Activated naive CD4-positive, alpha-beta T cell treated with anti-CD3 and anti-CD28 coated beads, Interleukin-2, amount 50 U/mL, for 72 hours (primary cell): ENCODE results near the gene RNF175. TPM values are rescaled to one million over a fixed set of nuclear protein-coding genes. Genes with fewer than 3 reads are reported as not detected.
A peak's percentile ranks its signal among the peaks of the same experiment; 100 is the strongest.

Source experiments
- ATAC-seq, 2 donors: fragments of 150-1000 bp; cut with Tn5 transposase; 2 replicates each; pipeline ENCODE4 v1.10.0; 2021; ENCODE audit warnings: mild to moderate bottlenecking in 2 of 2, moderate library complexity in 2 of 2
- DNase-seq, 2 donors: peaks; one replicate each; pipeline ENCODE4 v3.0.0; 2021 to 2022; ENCODE audit warnings: low spot score in 2 of 2
- H3K27ac Mint-ChIP-seq, 2 donors: one replicate each; pipeline ENCODE4 v1.8.0; 2022; ENCODE audit warnings: mild to moderate bottlenecking in 2 of 2, mixed read lengths in 2 of 2
- H3K36me3 Mint-ChIP-seq, 2 donors: one replicate each; pipeline ENCODE4 v1.8.0; 2022; ENCODE audit warnings: mixed read lengths in 2 of 2
- H3K9me3 Mint-ChIP-seq, 2 donors: one replicate each; pipeline ENCODE4 v1.8.0; 2022; ENCODE audit warnings: mixed read lengths in 2 of 2
- total RNA-seq, 2 donors: library from RNA; stranded (reverse); gene quantifications; one replicate each; pipeline ENCODE4 v1.2.3, GENCODE V29; 2022

The RNF175 gene
- total RNA-seq, 2 donors from 2014 or later, result 0.91 to 1.1 TPM

DNA sequence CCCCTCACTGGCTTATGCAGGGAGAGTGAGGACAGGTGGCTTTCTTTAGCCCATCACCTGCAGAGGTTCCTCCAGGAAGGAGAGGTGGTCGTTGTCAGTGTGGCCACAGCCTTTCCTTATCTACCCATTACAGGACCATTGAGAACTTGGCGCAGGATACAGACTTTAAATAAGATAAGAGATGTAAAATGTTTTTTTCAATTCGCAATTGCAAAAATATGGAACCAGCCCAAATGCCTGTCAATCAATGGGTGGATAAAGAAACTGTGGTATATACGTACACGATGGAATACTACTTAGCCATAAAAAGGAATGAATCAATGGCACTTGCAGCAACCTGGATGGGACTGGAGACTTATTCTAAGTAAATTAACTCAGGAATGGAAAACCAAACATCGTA is 6.9 kb upstream of the RNF175 start:
- no peak for ATAC-seq
- no peak overlapping the region for H3K27ac Mint-ChIP-seq
- H3K9me3 Mint-ChIP-seq, result peaks cover 0 to 2% of the 10 kb centered on the region in 2 donors
- H3K36me3 Mint-ChIP-seq, result peaks cover 0 to 1% of the 10 kb centered on the region in 2 donors
- no peak for DNase-seq

DNA sequence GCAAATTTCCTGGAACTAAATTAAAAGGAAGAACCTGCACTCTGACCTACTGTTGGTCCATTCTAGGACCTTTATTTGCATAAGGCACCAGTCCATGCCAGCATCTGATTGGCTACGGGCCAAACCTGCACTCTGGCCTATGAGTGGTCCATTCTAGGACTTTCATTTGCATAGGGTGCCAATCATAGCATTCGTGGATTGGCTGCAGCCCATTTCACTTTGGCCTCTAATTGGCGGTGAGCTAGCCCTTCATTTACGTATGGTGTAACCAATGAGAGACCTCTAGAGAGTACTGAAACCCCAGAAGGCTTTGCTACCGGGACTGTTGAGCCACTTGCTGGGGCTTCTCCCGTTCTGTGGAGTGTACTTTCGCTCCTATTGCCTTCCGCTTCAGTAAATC is 6.1 kb upstream of the RNF175 start:
- no peaks in the 10 kb centered on the region for H3K9me3 Mint-ChIP-seq
- no peaks in the 10 kb centered on the region for H3K36me3 Mint-ChIP-seq
- ATAC-seq, result no peak

DNA sequence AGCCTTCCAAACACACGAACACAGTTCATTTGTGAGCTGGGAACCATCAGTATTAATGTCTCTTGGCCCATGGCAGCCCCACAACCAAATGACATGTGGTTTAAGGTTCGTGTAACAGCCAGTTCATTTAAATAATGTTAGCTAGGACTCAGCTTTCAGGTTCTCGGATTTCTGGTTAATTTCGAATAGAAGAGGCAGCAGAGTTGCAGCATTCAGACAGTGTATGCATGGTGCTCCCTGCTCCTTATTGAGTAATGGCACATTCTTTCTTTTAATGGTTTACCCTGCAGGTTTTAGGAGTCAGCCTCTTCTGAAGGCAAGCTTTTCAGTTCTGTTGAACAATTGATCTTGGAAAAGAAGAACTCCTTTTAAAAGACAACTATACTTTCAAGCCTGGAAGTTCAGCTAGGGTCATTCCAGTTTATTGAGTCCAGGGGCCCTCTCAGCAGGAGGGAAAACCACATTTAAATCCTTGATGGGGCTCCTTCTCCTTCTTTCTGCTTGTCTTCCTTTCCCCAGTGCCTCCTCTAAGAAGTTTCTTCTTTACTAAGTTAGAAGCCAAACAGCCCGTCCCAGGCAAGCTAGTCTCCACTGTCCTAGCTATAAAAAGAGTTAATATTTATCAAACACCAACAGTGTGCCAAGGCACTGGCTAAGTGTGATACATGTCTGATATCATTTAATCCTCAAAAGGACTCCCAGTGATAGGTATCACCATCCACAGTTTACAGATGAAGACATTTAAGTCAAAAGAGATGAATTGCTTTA is 5.0 kb upstream of the RNF175 start:
- DNase-seq (no peak), ATAC-seq (no peak)
- Mint-ChIP-seq H3K27ac (no peak overlapping the region), H3K9me3 (no peaks in the 10 kb centered on the region), H3K36me3 (no peaks in the 10 kb centered on the region)

More for the DNA sequence above, 6.1 kb upstream of the RNF175 start:
- H3K27ac Mint-ChIP-seq, result no peak overlapping the region
- DNase-seq, result no peak

DNA sequence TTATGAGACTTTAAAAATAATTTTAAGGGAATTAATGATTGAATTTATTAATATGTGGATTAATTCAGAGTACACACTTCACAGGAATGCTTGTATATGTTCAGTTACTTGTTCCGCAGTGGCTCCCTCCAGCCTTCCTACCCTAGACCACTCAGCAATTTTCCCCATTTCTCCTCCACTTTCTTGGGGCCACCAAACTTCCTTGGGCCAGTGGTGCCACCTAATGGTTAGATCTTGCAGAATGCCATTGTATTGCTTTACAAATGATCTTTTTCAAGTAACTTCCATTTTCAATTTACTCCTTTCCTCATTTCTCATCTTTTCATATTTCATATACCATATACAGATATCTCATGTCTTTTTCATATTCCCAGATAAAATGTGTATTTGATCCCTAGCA is 3.6 kb upstream of the RNF175 start:
- Mint-ChIP-seq H3K36me3 (no peaks in the 10 kb centered on the region), H3K27ac (no peak overlapping the region), H3K9me3 (no peaks in the 10 kb centered on the region)
- DNase-seq (no peak), ATAC-seq (no peak)

DNA sequence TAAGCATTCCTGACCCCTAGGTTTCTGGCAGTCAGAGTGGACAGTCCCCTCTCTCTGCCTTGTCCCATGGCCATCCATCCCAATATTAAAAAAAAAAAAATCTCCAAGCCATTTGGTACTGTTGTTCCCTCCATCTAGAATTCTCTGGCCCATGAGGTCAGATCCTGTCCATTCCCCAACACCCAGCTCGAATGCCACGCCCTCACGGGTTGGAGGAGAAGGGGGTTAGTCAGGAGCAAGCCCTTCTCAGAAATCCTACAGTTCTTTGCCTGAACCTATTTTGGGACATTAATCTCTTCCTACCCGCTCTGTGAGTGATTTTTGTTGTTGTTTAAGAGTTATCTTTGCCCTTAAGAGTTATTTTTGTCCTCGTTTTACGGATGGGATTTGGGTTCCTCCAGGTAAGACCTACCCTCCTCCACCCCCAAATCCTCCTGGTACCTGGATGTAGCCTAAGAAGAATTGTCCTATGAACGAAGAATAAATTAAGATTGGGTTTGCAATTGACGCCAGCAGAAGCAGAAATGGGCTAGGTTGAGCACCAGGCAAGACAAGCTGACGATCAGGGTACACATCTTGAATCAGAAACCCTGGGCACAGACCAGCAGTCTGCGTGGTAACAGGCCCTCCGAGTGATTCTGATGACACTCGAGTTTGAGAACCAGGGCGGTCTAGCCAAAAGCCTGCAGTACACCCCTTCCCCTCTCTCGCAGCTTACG is 977 bp downstream of the RNF175 start:
- ATAC-seq, result no peak
- Mint-ChIP-seq H3K36me3 (no peaks in the 10 kb centered on the region), H3K27ac (peak overlapping the region; percentile 16 to 48)

GRCh38 chr4:153758136-153758535 is 1.7 kb downstream of the RNF175 start:
- peaks cover 0 to 5% of the 10 kb centered on the region in 2 donors for H3K9me3 Mint-ChIP-seq
- no peaks in the 10 kb centered on the region for H3K36me3 Mint-ChIP-seq
- no peak overlapping the region for H3K27ac Mint-ChIP-seq
- no peak for ATAC-seq
- DNase-seq, result no peak

More for the DNA sequence above, 977 bp downstream of the RNF175 start:
- no peak for DNase-seq
- H3K9me3 Mint-ChIP-seq, result peaks cover 0 to 5% of the 10 kb centered on the region in 2 donors

GRCh38 chr4:153757407-153757806 is 2.4 kb downstream of the RNF175 start:
- no peaks in the 10 kb centered on the region for H3K36me3 Mint-ChIP-seq
- no peak for ATAC-seq
- DNase-seq, result no peak
- peaks cover 0 to 5% of the 10 kb centered on the region in 2 donors for H3K9me3 Mint-ChIP-seq
- H3K27ac Mint-ChIP-seq, result peak overlapping the region in 1 of 2 donors; percentile 21

DNA sequence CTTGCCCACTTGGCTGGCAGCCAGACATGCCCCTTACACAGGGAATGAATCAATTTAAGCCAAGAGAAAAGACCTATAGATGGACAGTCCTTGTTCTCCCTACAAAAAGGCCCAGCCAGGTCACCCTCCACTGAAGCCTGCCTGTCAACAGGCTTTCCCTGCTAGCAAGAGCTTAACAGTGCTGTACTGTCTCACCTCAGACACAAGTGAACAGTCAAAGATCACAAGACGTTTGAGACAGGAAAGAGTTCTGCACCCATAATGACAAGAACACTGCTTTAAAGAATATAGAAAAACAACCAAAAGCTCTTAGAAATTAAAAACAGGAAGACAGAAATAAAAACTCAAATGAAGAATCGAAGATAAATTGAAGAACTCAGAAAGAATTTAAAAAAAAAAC is 4.6 kb downstream of the RNF175 start:
- no peak for DNase-seq
- H3K36me3 Mint-ChIP-seq, result no peaks in the 10 kb centered on the region
- no peak for ATAC-seq
- H3K27ac Mint-ChIP-seq, result peak overlapping the region in 1 of 2 donors; percentile 80
- peaks cover 0 to 5% of the 10 kb centered on the region in 2 donors for H3K9me3 Mint-ChIP-seq

GRCh38 chr4:153750197-153750817 is 9.5 kb downstream of the RNF175 start:
- no peaks in the 10 kb centered on the region for H3K36me3 Mint-ChIP-seq
- no peak overlapping the region for H3K27ac Mint-ChIP-seq
- peaks cover 0 to 5% of the 10 kb centered on the region in 2 donors for H3K9me3 Mint-ChIP-seq
- ATAC-seq (peak; percentile 86 to 92), DNase-seq (peak in 1 of 2 donors; percentile 82)

GRCh38 chr4:153748378-153748777 is 11.4 kb downstream of the RNF175 start:
- H3K36me3 Mint-ChIP-seq, result no peaks in the 10 kb centered on the region
- no peak overlapping the region for H3K27ac Mint-ChIP-seq
- no peaks in the 10 kb centered on the region for H3K9me3 Mint-ChIP-seq
- DNase-seq, result no peak
- no peak for ATAC-seq

- no peak overlapping the region for H3K27ac Mint-ChIP-seq
Measured at GRCh38 chr4:153747406-153747955, 12.3 kb downstream of the RNF175 start.

GRCh38 chr4:153745651-153746050 is 14.2 kb downstream of the RNF175 start:
- Mint-ChIP-seq H3K36me3 (peaks cover 5 to 11% of the 10 kb centered on the region in 2 donors), H3K27ac (no peak overlapping the region), H3K9me3 (peaks cover 1 to 8% of the 10 kb centered on the region in 2 donors)
- no peak for DNase-seq
- no peak for ATAC-seq

More at GRCh38 chr4:153747406-153747955, 12.3 kb downstream of the RNF175 start:
- H3K9me3 Mint-ChIP-seq, result no peaks in the 10 kb centered on the region
- no peaks in the 10 kb centered on the region for H3K36me3 Mint-ChIP-seq
- no peak for ATAC-seq
- DNase-seq, result no peak

DNA sequence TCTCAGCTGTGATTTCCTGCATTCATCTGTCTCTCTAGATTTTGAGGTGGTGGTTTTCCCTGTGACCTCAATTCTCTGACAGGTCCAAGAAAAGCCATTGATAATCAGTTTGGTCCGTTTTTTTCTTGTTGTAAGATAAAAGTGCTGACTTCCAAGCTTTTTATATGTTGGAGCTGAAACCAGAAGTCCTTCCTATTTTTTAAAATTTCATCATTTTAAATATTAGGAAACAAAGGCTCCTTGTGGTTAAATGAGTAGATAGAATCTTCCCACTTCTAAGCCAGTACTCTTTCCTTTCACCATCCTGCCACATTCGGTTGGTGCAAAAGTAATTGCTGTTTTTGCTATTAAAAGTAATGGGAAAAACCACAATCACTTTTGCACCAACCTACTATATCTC is 18.3 kb downstream of the RNF175 start:
- no peak for DNase-seq
- no peak for ATAC-seq
- H3K36me3 Mint-ChIP-seq, result peaks cover 7 to 13% of the 10 kb centered on the region in 2 donors
- peaks cover 3 to 17% of the 10 kb centered on the region in 2 donors for H3K9me3 Mint-ChIP-seq
- H3K27ac Mint-ChIP-seq, result no peak overlapping the region

- Mint-ChIP-seq H3K9me3 (peaks cover 3 to 13% of the 10 kb centered on the region in 2 donors), H3K27ac (no peak overlapping the region), H3K36me3 (peaks cover 6% of the 10 kb centered on the region in 2 donors)
- DNase-seq, result no peak
- no peak for ATAC-seq
Measured at GRCh38 chr4:153735906-153736461, 23.8 kb downstream of the RNF175 start.

DNA sequence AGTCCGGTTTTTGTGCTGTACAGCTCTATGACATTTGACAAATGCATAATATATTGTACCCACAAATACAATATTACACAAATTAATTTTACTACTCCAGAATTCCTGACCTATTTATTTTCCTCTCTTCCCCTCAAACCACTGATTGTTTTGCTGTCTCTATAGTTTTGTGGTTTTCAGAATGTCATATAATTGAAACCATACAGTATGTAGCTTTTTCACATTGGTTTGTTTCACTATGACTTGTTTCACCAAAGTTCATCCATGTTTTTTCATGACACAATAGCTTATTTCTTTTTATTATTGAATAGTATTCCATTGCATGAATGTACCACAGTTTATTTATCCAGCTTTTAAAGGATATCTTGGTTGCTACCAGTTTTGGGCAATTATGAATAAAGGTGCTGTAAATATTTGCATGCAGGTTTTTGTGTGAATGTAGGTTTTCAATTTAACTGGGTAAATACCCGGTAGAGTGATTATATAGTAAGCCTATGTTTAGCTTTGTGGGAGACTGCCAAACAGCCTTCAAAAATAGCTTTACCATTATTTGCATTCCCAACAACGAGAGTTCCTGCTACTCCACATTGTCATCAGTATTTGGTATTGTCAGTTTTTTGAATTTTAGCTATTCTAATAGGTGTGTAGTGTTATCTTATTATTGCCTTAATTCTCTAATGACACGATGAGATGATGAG is 25.9 kb downstream of the RNF175 start:
- H3K36me3 Mint-ChIP-seq, result no peaks in the 10 kb centered on the region
- ATAC-seq (peak in 1 of 2 donors; percentile 61), DNase-seq (no peak)
- H3K27ac Mint-ChIP-seq, result no peak overlapping the region
- no peaks in the 10 kb centered on the region for H3K9me3 Mint-ChIP-seq

- no peaks in the 10 kb centered on the region for H3K9me3 Mint-ChIP-seq
- H3K27ac Mint-ChIP-seq, result no peak overlapping the region
- ATAC-seq, result no peak
- no peaks in the 10 kb centered on the region for H3K36me3 Mint-ChIP-seq
- DNase-seq, result no peak
Measured at GRCh38 chr4:153731239-153731638, 28.6 kb downstream of the RNF175 start.
